Thymus (tissue), 14 donors: ENCODE measurements around the gene CACNA1E. TPM values are rescaled to one million over a fixed set of nuclear protein-coding genes. Genes with fewer than 3 reads are reported as not detected.

Experiments used
- DNase-seq, 9 donors: peaks; one replicate each; pipeline ENCODE4 v3.0.0-alpha.2; 2013; ENCODE audit warnings: low spot score in 9 of 9, low read depth in 6 of 9, missing footprints in 1 of 9
- H3K27ac ChIP-seq, 2 donors: one replicate each; pipeline ENCODE4 v1.5.1; 2013; ENCODE audit warnings: control low read depth in 1 of 2, low read depth in 1 of 2, low read length in 1 of 2, mild to moderate bottlenecking in 1 of 2, moderate library complexity in 1 of 2
- H3K27me3 ChIP-seq, 2 donors: one replicate each; pipeline ENCODE4 v1.5.1; 2013; ENCODE audit warnings: low read length in 1 of 2; ENCODE audit not compliant: control insufficient read depth in 2 of 2, insufficient read depth in 1 of 2
- H3K36me3 ChIP-seq, 2 donors: one replicate each; pipeline ENCODE4 v1.5.1; 2013; ENCODE audit warnings: low read length in 1 of 2, mild to moderate bottlenecking in 1 of 2, moderate library complexity in 1 of 2; ENCODE audit not compliant: control insufficient read depth in 2 of 2, insufficient read depth in 2 of 2
- H3K4me1 ChIP-seq, 2 donors: one replicate each; pipeline ENCODE4 v1.5.1; 2013; ENCODE audit warnings: low read length in 2 of 2; ENCODE audit not compliant: control insufficient read depth in 2 of 2, insufficient read depth in 2 of 2
- H3K4me3 ChIP-seq, 2 donors: one replicate each; pipeline ENCODE4 v1.5.1; 2013; ENCODE audit warnings: low read length in 2 of 2, control low read depth in 1 of 2, mild to moderate bottlenecking in 1 of 2
- H3K9me3 ChIP-seq, 2 donors: one replicate each; pipeline ENCODE4 v1.5.1; 2013; ENCODE audit warnings: low read length in 1 of 2, mild to moderate bottlenecking in 1 of 2; ENCODE audit not compliant: control insufficient read depth in 2 of 2, insufficient read depth in 1 of 2
- WGBS: extraction: QIAGEN DNeasy Blood & Tissue Kit; methylation state at CpG from one replicate; pipeline ENCODE4 v1.1.7; 2013; 5-methylcytosine and 5-hydroxymethylcytosine counted together
- long read RNA-seq, 10 donors: transcript quantifications; one replicate each; lab custom pipeline, GENCODE V29; 2026
- polyA plus RNA-seq: library from polyadenylated mRNA; stranded (reverse); fragments of 200-250 nt; gene quantifications from one replicate; pipeline ENCODE4 v1.2.3, GENCODE V29; 2013
- total RNA-seq: library from RNA; stranded (reverse); fragments of 120-200 nt; gene quantifications from one replicate; pipeline ENCODE4 v1.2.4, GENCODE V29; 2013
- donor health status: healthy.

CACNA1E gene
- total RNA-seq: 0.05 TPM
- polyA plus RNA-seq: 0.09 TPM
- long read RNA-seq, donor 1: 0 reads
- long read RNA-seq, donor 2: 0 reads
- long read RNA-seq, donor 3: 0 reads
- long read RNA-seq, donor 4: 0 reads
- long read RNA-seq, donor 5: 0 reads
- long read RNA-seq, donor 6: 0 reads
- long read RNA-seq, donor 7: 0 reads
- long read RNA-seq, donor 8: 0 reads
- long read RNA-seq, donor 9: 0 reads
- long read RNA-seq, donor 10: 0 reads

DNA sequence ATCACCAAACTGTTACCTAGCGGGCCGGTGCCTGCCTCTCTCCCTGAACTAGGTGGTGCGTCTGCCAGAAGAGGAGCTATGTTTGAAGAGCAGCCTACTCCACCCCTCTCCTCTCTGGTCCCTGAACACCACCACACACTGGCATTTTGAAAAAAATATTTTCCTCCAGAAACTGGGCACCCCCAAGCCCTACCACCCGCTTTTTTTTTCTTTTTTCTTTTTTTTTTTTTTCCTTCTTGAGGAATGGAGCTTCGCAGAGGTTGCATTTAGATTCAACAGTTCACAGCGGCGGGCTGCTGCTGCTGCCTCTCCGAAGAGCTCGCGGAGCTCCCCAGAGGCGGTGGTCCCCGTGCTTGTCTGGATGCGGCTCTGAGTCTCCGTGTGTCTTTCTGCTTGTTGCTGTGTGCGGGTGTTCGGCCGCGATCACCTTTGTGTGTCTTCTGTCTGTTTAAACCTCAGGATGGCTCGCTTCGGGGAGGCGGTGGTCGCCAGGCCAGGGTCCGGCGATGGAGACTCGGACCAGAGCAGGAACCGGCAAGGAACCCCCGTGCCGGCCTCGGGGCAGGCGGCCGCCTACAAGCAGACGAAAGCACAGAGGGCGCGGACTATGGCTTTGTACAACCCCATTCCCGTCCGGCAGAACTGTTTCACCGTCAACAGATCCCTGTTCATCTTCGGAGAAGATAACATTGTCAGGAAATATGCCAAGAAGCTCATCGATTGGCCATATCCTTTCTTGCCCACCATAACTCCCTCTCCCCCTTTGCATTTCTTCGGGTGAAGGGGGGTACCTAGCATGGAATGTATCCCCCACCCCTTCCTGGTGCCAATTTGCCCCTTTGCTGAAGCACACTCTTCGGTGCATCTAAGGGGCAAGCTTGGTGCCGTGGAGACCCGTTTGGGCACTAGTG, at the start of gene CACNA1E:
CACNA1E (plus strand) TSS at position 233 of the 911 bp plus-strand sequence; CDS start at position 461, 228 bp downstream.
- no peaks in the 10 kb centered on the region for H3K36me3 ChIP-seq
- H3K27ac ChIP-seq: no peak within 1 kb of the TSS

DNA sequence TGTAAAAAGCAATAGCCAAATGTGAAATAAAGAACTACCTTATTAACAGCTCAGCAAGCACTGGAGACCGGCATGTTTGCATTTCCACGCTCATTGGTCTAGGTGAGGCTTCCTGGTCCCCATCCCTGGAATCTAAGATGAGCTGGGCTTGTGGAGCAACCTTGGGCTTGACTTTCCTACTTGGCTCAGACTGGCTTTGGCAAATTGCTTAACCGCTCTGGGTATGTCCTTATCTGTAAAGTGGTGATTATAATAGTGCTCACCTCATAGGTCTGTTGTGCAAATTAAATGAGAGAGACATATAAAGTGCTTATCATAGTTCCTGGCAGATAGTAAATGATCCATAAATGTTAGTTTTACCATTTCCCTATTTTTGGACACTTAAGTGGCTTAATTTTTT, 49.4 kb upstream of the CACNA1E start:
- WGBS: 92% methylated on average over 3 of the region's 3 CpGs
- H3K4me3 ChIP-seq: no peak overlapping the region
- H3K36me3 ChIP-seq: no peaks in the 10 kb centered on the region
- DNase-seq: no peak
- H3K4me1 ChIP-seq: no peaks in the 10 kb centered on the region
- peaks cover 0 to 4% of the 10 kb centered on the region in 2 donors for H3K27me3 ChIP-seq
- no peak overlapping the region for H3K27ac ChIP-seq
- no peaks in the 10 kb centered on the region for H3K9me3 ChIP-seq

More for the DNA sequence above, at the start of gene CACNA1E:
- Histone ChIP-seq H3K27me3 (peaks cover 62 to 77% of the 10 kb centered on the region in 2 donors), H3K4me3 (peak within 1 kb of the TSS in 1 of 2 donors; percentile 9), H3K4me1 (peaks cover 0 to 3% of the 10 kb centered on the region in 2 donors), H3K9me3 (no peaks in the 10 kb centered on the region)
- 14% methylated on average over 43 of the region's 43 CpGs for WGBS
- DNase-seq: no peak

DNA sequence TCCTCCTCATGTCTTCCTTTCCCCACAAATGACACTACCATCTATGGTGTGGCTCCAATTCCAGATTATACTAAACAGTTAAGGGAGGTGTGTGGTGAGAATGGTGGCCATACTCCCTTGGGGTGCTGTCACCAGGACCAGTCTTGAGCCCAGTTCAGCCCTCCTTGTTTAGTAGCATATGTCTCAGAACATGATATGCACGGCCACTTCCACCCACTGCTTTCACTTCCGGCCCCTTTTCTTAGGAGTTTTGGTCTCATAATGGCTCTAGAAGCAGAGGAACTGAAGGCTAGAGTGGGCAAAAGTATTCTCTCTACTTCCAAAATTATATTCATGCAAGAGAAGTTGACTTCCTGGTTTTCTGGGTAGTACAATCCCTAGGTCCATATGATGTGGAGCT, 45.3 kb upstream of the CACNA1E start:
- Histone ChIP-seq H3K9me3 (no peaks in the 10 kb centered on the region), H3K4me3 (no peak overlapping the region), H3K27ac (no peak overlapping the region), H3K4me1 (no peaks in the 10 kb centered on the region), H3K27me3 (peaks cover 0 to 4% of the 10 kb centered on the region in 2 donors), H3K36me3 (no peaks in the 10 kb centered on the region)
- 88% methylated on average over 2 of the region's 2 CpGs for WGBS
- no peak for DNase-seq

DNA sequence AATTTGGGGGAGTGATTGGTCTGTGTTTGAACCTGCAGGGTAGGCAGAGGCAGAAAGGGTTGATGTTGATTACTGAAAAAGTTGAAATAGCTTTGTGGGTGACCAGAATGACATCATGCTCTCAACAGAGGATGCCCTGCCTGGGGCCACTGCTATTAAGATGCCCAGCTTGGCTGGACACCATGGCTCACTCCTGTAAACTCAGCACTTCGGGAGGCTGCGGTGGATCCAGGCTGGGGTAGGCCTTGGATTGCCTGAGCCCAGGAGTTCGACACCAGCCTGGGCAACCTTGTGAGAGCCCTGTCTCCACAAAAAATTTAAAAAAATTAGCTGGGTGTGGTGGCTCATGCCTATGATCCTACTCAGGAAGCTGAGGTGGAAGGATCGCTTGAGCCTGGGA, 42.8 kb upstream of the CACNA1E start:
- H3K4me1 ChIP-seq: no peaks in the 10 kb centered on the region
- DNase-seq: no peak
- 96% methylated on average over 4 of the region's 4 CpGs for WGBS
- no peaks in the 10 kb centered on the region for H3K27me3 ChIP-seq
- H3K36me3 ChIP-seq: no peaks in the 10 kb centered on the region
- no peak overlapping the region for H3K27ac ChIP-seq
- no peaks in the 10 kb centered on the region for H3K9me3 ChIP-seq
- no peak overlapping the region for H3K4me3 ChIP-seq

DNA sequence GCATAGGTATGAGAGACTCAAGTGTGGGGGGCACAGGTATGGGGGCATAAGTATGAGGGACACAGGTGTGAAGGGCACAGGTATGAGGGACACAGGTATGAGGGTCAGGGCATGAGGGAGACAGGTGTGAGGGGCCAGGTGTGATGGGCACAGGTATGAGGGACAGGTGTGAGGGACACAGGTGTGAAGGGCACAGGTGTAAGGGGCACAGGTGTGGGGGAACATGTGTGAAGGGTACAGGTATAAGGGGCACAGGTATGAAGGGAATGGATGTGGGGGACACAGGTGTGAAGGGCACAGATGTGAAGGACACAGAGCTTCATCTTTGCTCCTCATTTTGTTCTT, 41.2 kb upstream of the CACNA1E start:
- DNase-seq: no peak
- Histone ChIP-seq H3K36me3 (no peaks in the 10 kb centered on the region), H3K9me3 (no peaks in the 10 kb centered on the region)

DNA sequence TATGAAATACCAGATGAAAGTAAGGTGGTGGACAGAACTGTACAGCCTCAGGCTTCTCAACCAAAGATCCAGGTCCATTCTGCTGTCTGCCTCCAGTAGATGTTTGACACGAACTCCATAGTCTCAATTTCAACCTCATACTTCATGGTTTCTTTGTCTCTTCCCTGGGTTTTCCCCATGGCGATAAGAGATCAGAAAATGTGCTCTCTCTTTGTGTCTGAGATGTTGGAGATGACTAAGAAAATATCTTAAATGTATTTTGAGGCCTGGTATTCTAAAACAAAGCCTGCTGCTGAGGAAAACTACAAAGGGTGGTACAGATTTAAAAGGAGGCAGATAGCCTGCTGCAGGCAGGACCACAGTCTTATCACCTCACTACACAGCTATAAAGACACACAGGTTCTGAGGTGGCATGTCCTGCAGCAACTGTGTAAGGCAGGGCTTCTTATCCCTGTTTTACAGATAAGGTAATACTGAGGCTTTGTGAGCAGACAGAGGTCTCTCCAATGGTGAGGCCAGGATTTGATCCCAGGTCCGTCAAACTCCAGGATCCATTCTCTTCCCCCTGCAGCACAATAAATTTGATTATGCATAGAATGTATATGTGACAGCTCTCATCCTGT, 40.0 kb upstream of the CACNA1E start:
- no peak overlapping the region for H3K27ac ChIP-seq
- no peak for DNase-seq
- no peaks in the 10 kb centered on the region for H3K9me3 ChIP-seq
- no peak overlapping the region for H3K4me3 ChIP-seq
- no peaks in the 10 kb centered on the region for H3K36me3 ChIP-seq
- 83% methylated on average over 3 of the region's 3 CpGs for WGBS
- H3K4me1 ChIP-seq: no peaks in the 10 kb centered on the region
- H3K27me3 ChIP-seq: no peaks in the 10 kb centered on the region

More for the DNA sequence above, 41.2 kb upstream of the CACNA1E start:
- no peak overlapping the region for H3K4me3 ChIP-seq
- H3K4me1 ChIP-seq: no peaks in the 10 kb centered on the region
- H3K27ac ChIP-seq: no peak overlapping the region
- no peaks in the 10 kb centered on the region for H3K27me3 ChIP-seq

DNA sequence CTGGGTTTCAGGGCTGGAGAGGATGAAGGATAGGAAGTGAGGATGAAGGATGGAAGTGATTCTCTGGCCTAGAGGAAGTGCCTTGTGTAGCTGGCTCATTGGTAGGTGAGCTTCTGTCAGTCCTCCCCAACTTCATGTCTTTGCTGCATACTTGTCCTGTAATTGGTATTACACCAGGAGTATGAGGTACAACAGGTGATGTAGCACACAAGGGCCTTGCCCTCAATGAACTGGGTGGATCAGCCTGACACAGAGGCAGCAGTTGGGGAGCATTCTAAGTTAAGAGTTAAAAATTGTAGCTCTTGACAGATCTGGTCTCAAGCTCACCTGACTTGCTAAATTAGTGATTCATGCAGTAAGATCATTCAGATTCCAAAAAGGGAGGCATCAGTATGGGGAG, 37.9 kb upstream of the CACNA1E start:
- Histone ChIP-seq H3K27ac (no peak overlapping the region), H3K4me3 (no peak overlapping the region), H3K27me3 (no peaks in the 10 kb centered on the region), H3K9me3 (no peaks in the 10 kb centered on the region), H3K4me1 (no peaks in the 10 kb centered on the region), H3K36me3 (no peaks in the 10 kb centered on the region)
- DNase-seq: no peak

DNA sequence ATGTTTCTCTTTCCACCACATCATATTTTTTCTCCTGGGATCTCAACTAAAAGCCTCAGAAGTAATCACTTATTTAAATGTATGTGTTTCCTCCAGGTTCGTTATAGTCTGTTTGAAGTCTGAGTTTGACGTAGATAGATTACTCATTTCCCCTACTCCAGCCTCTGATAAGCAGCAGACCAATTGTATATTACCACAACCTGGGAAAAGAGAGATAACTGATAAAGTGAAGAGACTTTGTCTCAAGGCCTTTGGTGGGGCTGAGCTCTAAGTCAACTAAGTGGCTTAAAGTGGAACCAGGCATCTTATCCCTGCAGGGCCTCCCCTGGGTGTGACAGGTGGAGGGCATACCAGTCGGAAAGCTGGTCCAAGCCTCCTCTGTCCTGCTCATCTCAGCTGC, 34.9 kb upstream of the CACNA1E start:
- Histone ChIP-seq H3K36me3 (no peaks in the 10 kb centered on the region), H3K27me3 (no peaks in the 10 kb centered on the region), H3K4me3 (no peak overlapping the region), H3K4me1 (no peaks in the 10 kb centered on the region), H3K27ac (no peak overlapping the region), H3K9me3 (no peaks in the 10 kb centered on the region)
- no peak for DNase-seq
- WGBS: 59% methylated on average over 3 of the region's 3 CpGs

DNA sequence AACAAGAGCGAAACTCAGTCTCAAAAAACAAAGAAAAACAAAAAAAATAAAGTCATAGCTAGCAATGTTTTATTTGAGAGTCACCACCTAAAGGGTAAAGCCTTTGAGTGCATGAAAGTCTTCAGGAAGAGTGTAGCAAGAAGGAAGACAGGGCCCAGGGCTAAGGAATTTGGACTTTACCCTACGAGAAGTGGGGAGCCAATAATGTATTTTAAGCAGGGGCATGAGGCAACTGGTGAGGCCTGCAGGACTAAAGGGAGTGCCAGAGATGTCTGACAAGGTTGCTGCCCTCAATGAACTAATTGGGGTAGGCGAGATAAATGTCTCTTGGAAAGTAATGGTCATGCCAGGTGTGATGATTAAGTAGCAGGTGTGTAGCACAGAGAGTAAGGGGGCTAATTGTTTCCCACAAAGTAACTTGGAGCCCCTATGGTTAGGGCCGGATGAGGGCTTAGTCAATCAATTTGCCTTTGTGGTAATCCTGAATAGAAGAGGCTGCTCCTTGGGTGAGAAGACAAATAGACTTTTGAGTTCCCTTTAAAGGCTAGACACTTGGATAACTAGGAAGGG, 31.6 kb upstream of the CACNA1E start:
- no peaks in the 10 kb centered on the region for H3K9me3 ChIP-seq
- H3K36me3 ChIP-seq: no peaks in the 10 kb centered on the region
- no peaks in the 10 kb centered on the region for H3K4me1 ChIP-seq
- H3K27ac ChIP-seq: no peak overlapping the region
- WGBS: 89% methylated on average over 4 of the region's 4 CpGs
- no peak overlapping the region for H3K4me3 ChIP-seq
- no peaks in the 10 kb centered on the region for H3K27me3 ChIP-seq
- no peak for DNase-seq
